HL-60 (cell line): ENCODE results near the gene CYP26B1.

ENCODE experiments used
- SPI1 ChIP-seq: IDR thresholded peaks from 2 replicates; pipeline ENCODE4 v1.6.1; 2012; ENCODE audit warnings: low read depth, mild to moderate bottlenecking, borderline replicate concordance
- TF ChIP-seq, protein P1 (sequence below): IDR thresholded peaks from one replicate; pipeline ENCODE4 v1.5.1; 2011; ENCODE audit warnings: low read length, control low read depth, inconsistent platforms; ENCODE audit not compliant: insufficient read depth

DNA sequence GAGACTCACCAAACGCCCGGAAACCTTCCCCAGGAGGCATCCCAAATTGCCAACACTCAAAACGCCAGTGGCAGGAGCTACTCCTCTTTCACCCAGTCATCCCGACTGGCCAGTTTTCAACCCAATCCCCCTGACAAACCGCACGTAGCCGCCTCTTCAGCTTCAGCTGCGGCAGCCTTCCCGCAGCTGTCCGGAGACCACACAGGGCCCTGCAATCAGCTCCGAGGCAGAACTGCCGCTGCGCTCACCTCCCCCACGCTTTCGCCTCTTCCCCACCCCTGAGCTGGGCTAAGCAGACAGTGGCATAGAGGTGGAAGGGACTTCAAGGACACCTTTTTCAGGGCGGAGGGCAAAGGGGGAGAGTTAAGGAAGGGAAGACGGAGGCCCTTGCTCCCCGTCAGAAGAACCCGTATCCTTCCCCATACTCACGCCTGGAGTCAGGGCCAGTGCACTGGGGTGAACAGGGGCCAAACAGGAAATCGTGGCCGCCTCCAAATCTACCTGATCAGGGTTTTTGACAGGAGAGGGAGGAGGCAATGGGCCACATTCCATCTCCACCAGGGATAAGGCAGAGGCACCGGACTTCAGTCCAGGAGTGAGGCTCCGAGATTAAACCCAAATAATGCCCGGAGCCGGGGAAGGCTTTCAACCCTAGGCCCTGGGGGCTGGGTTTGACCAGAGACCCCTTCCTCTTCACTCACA is 16.9 kb downstream of the CYP26B1 start:
- TF ChIP-seq, protein P1, sequence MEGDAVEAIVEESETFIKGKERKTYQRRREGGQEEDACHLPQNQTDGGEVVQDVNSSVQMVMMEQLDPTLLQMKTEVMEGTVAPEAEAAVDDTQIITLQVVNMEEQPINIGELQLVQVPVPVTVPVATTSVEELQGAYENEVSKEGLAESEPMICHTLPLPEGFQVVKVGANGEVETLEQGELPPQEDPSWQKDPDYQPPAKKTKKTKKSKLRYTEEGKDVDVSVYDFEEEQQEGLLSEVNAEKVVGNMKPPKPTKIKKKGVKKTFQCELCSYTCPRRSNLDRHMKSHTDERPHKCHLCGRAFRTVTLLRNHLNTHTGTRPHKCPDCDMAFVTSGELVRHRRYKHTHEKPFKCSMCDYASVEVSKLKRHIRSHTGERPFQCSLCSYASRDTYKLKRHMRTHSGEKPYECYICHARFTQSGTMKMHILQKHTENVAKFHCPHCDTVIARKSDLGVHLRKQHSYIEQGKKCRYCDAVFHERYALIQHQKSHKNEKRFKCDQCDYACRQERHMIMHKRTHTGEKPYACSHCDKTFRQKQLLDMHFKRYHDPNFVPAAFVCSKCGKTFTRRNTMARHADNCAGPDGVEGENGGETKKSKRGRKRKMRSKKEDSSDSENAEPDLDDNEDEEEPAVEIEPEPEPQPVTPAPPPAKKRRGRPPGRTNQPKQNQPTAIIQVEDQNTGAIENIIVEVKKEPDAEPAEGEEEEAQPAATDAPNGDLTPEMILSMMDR = no peak
- TF ChIP-seq SPI1 = no peak
